GM12878 (cell line): ENCODE data around the gene NCAPD2.

ENCODE experiments used
- EP300 ChIP-seq, 2 experiments: fragments of 150-350 bp in 1 of 2; IDR thresholded peaks; 2 replicates each; pipeline ENCODE4 v1.6.1; 2011 to 2012; ENCODE audit warnings: low read depth in 2 of 2, low read length in 2 of 2, borderline replicate concordance in 1 of 2, improper control_type of control experiment in 1 of 2, inconsistent platforms in 1 of 2; ENCODE audit not compliant: control insufficient read depth in 1 of 2
- RAD51 ChIP-seq: fragments of 450-650 bp; IDR thresholded peaks from 2 replicates; pipeline ENCODE4 v1.6.1; 2016; ENCODE audit warnings: moderate library complexity, mild to moderate bottlenecking, inconsistent platforms
- TF ChIP-seq, protein P1 (sequence below), 3 experiments: IDR thresholded peaks in 2 of 3; conservative IDR thresholded peaks in 1 of 3; 2 replicates each; pipeline ENCODE4 v1.5.1; 2011; ENCODE audit warnings: low read depth in 3 of 3, low read length in 3 of 3, mild to moderate bottlenecking in 3 of 3, control low read depth in 2 of 3, moderate library complexity in 2 of 3, inconsistent platforms in 1 of 3, mixed read lengths in 1 of 3; ENCODE audit not compliant: control insufficient read depth in 2 of 3, insufficient read depth in 1 of 3; ENCODE audit errors: extremely low read depth in 1 of 3
- TF ChIP-seq, protein P2 (sequence below): IDR thresholded peaks from 2 replicates; pipeline ENCODE4 v1.6.1; 2011; ENCODE audit warnings: low read depth, mild to moderate bottlenecking, low read length, moderate library complexity, borderline replicate concordance; ENCODE audit errors: extremely low read depth

DNA sequence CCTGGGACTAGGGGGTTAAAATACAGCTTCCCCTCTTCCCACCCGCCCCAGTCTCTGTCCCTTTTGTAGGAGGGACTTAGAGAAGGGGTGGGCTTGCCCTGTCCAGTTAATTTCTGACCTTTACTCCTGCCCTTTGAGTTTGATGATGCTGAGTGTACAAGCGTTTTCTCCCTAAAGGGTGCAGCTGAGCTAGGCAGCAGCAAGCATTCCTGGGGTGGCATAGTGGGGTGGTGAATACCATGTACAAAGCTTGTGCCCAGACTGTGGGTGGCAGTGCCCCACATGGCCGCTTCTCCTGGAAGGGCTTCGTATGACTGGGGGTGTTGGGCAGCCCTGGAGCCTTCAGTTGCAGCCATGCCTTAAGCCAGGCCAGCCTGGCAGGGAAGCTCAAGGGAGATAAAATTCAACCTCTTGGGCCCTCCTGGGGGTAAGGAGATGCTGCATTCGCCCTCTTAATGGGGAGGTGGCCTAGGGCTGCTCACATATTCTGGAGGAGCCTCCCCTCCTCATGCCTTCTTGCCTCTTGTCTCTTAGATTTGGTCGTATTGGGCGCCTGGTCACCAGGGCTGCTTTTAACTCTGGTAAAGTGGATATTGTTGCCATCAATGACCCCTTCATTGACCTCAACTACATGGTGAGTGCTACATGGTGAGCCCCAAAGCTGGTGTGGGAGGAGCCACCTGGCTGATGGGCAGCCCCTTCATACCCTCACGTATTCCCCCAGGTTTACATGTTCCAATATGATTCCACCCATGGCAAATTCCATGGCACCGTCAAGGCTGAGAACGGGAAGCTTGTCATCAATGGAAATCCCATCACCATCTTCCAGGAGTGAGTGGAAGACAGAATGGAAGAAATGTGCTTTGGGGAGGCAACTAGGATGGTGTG is 42.3 kb downstream of the NCAPD2 start:
- TF ChIP-seq EP300 (IDR thresholded peaks at IDR 0.05; ENCODE audit: borderline replicate concordance in 1 of 2, control insufficient read depth in 1 of 2, low read depth in 2 of 2, low read length in 2 of 2) (no peak), RAD51 (no peak)
- TF ChIP-seq, protein P1, sequence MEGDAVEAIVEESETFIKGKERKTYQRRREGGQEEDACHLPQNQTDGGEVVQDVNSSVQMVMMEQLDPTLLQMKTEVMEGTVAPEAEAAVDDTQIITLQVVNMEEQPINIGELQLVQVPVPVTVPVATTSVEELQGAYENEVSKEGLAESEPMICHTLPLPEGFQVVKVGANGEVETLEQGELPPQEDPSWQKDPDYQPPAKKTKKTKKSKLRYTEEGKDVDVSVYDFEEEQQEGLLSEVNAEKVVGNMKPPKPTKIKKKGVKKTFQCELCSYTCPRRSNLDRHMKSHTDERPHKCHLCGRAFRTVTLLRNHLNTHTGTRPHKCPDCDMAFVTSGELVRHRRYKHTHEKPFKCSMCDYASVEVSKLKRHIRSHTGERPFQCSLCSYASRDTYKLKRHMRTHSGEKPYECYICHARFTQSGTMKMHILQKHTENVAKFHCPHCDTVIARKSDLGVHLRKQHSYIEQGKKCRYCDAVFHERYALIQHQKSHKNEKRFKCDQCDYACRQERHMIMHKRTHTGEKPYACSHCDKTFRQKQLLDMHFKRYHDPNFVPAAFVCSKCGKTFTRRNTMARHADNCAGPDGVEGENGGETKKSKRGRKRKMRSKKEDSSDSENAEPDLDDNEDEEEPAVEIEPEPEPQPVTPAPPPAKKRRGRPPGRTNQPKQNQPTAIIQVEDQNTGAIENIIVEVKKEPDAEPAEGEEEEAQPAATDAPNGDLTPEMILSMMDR (IDR thresholded peaks at IDR 0.05 in 2 of 3, conservative IDR thresholded peaks at IDR 0.05 in 1 of 3; ENCODE audit: control insufficient read depth in 2 of 3, extremely low read depth in 1 of 3, insufficient read depth in 1 of 3, low read depth in 3 of 3, low read length in 3 of 3) = no peak
- TF ChIP-seq, protein P2, sequence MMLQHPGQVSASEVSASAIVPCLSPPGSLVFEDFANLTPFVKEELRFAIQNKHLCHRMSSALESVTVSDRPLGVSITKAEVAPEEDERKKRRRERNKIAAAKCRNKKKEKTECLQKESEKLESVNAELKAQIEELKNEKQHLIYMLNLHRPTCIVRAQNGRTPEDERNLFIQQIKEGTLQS = no peak
